Measurements from ENCODE around the gene ZSCAN1. TPM values are rescaled to one million over a fixed set of nuclear protein-coding genes. Genes with fewer than 3 reads are reported as not detected.

Gene ZSCAN1
- total RNA-seq, 4 donors from 2014 or later, result not detected

GRCh38 chr19:58053480-58054156, 19.8 kb downstream of the ZSCAN1 start:
- no peak for TF ChIP-seq CTCF (IDR thresholded peaks at IDR 0.05; ENCODE audit: low read depth)

GRCh38 chr19:58054901-58055874, 21.4 kb downstream of the ZSCAN1 start:
- no peak for TF ChIP-seq CTCF (IDR thresholded peaks at IDR 0.05; ENCODE audit: low read depth)

GRCh38 chr19:58056261-58056660, 22.4 kb downstream of the ZSCAN1 start:
- TF ChIP-seq CTCF (IDR thresholded peaks at IDR 0.05; ENCODE audit: low read depth), result no peak

- no peak for TF ChIP-seq CTCF (IDR thresholded peaks at IDR 0.05; ENCODE audit: low read depth)
Measured at GRCh38 chr19:58056861-58057260, 23.0 kb downstream of the ZSCAN1 start.

- TF ChIP-seq CTCF (IDR thresholded peaks at IDR 0.05; ENCODE audit: low read depth), result no peak
Measured at GRCh38 chr19:58058467-58058866, 24.6 kb downstream of the ZSCAN1 start.

- TF ChIP-seq CTCF (IDR thresholded peaks at IDR 0.05; ENCODE audit: low read depth), result no peak
Measured at GRCh38 chr19:58059003-58059670, 25.3 kb downstream of the ZSCAN1 start, which contains the start of gene ZNF135. Gene ZNF135, plus strand, starts transcription at chr19:58059282. Its CDS starts 721 bp downstream, at chr19:58060003.
